ENCODE results near the gene ERC2.

Gene ERC2

GRCh38 chr3:56366641-56367162 is 101.6 kb downstream of the ERC2 start:
- no peak for DNase-seq (ENCODE audit: low spot score)

GRCh38 chr3:56365905-56366640 is 102.2 kb downstream of the ERC2 start:
- DNase-seq (ENCODE audit: low spot score), result no peak

GRCh38 chr3:56364665-56365064 is 103.6 kb downstream of the ERC2 start:
- DNase-seq (ENCODE audit: low spot score), result no peak

- no peak for DNase-seq (ENCODE audit: low spot score)
Measured at GRCh38 chr3:56363720-56364119, 104.5 kb downstream of the ERC2 start.

GRCh38 chr3:56361731-56362130 is 106.5 kb downstream of the ERC2 start:
- DNase-seq (ENCODE audit: low spot score), result no peak

- DNase-seq (ENCODE audit: low spot score), result no peak
Measured at GRCh38 chr3:56357266-56357665, 111.0 kb downstream of the ERC2 start.

- DNase-seq (ENCODE audit: low spot score), result no peak
Measured at GRCh38 chr3:56356808-56357207, 111.5 kb downstream of the ERC2 start.

GRCh38 chr3:56355570-56356185 is 112.6 kb downstream of the ERC2 start:
- DNase-seq (ENCODE audit: low spot score), result no peak

- DNase-seq (ENCODE audit: low spot score), result no peak
Measured at GRCh38 chr3:56351537-56351936, 116.7 kb downstream of the ERC2 start.

- DNase-seq (ENCODE audit: low spot score), result no peak
Measured at GRCh38 chr3:56347219-56347871, 120.9 kb downstream of the ERC2 start.

- no peak for DNase-seq (ENCODE audit: low spot score)
Measured at GRCh38 chr3:56342475-56342874, 125.8 kb downstream of the ERC2 start.

GRCh38 chr3:56339671-56340070 is 128.6 kb downstream of the ERC2 start:
- DNase-seq (ENCODE audit: low spot score), result no peak

- no peak for DNase-seq (ENCODE audit: low spot score)
Measured at GRCh38 chr3:56339244-56339643, 129.0 kb downstream of the ERC2 start.

GRCh38 chr3:56336023-56336422 is 132.2 kb downstream of the ERC2 start:
- DNase-seq (ENCODE audit: low spot score), result no peak

GRCh38 chr3:56324473-56324872 is 143.8 kb downstream of the ERC2 start:
- DNase-seq (ENCODE audit: low spot score), result no peak

GRCh38 chr3:56323986-56324420 is 144.3 kb downstream of the ERC2 start:
- no peak for DNase-seq (ENCODE audit: low spot score)

- no peak for DNase-seq (ENCODE audit: low spot score)
Measured at GRCh38 chr3:56322862-56323261, 145.4 kb downstream of the ERC2 start.

GRCh38 chr3:56321892-56322291 is 146.4 kb downstream of the ERC2 start:
- DNase-seq (ENCODE audit: low spot score), result no peak

GRCh38 chr3:56321383-56321782 is 146.9 kb downstream of the ERC2 start:
- DNase-seq (ENCODE audit: low spot score), result no peak

GRCh38 chr3:56320883-56321282 is 147.4 kb downstream of the ERC2 start:
- no peak for DNase-seq (ENCODE audit: low spot score)

GRCh38 chr3:56318891-56319290 is 149.4 kb downstream of the ERC2 start:
- no peak for DNase-seq (ENCODE audit: low spot score)

- DNase-seq (ENCODE audit: low spot score), result no peak
Measured at GRCh38 chr3:56316944-56317343, 151.3 kb downstream of the ERC2 start.

GRCh38 chr3:56314842-56315241 is 153.4 kb downstream of the ERC2 start:
- no peak for DNase-seq (ENCODE audit: low spot score)
